ENCODE data around the gene KRT77. TPM values are rescaled to one million over a fixed set of nuclear protein-coding genes. Genes with fewer than 3 reads are reported as not detected.

Gene KRT77
- polyA plus RNA-seq, 3 donors, result not detected

- intact Hi-C loops (cut with micrococcal nuclease), result no loop called here
- Histone ChIP-seq H3K9ac (ENCODE audit: insufficient read depth, low read length, poor library complexity, severe bottlenecking) (no peak overlapping the region), H3K4me1 (ENCODE audit: control insufficient read depth in 1 of 2, insufficient read depth in 2 of 2, low read length in 2 of 2) (no peaks in the 10 kb centered on the region), H3K79me2 (ENCODE audit: insufficient read depth, low read length) (no peaks in the 10 kb centered on the region), H4K20me1 (ENCODE audit: insufficient read depth, low read length) (no peaks in the 10 kb centered on the region), H2AFZ (ENCODE audit: insufficient read depth, low read depth, low read length, poor library complexity, severe bottlenecking) (no peak overlapping the region), H3K36me3 (replicated peaks in 1 of 2; ENCODE audit: control insufficient read depth in 1 of 2, insufficient read depth in 2 of 2, low read length in 2 of 2) (no peaks in the 10 kb centered on the region), H3K27ac (ENCODE audit: low read depth in 1 of 2, low read length in 2 of 2) (no peak overlapping the region), H3K27me3 (ENCODE audit: control insufficient read depth in 2 of 2, insufficient read depth in 2 of 2, low read length in 2 of 2) (no peaks in the 10 kb centered on the region), H3K4me2 (replicated peaks; ENCODE audit: extremely low read depth, low read length, poor library complexity, severe bottlenecking) (no peak overlapping the region), H3K9me3 (replicated peaks in 1 of 2; ENCODE audit: control insufficient read depth in 1 of 2, insufficient read depth in 1 of 2, low read length in 2 of 2) (no peaks in the 10 kb centered on the region), H3K4me3 (replicated peaks in 1 of 3; ENCODE audit: low read depth in 2 of 3, low read length in 3 of 3) (no peak overlapping the region)
- H3K27ac Mint-ChIP-seq, result no peak overlapping the region
- H3K27me3 Mint-ChIP-seq (ENCODE audit: low read depth in 3 of 3), result peaks cover 0 to 2% (median 0%) of the 10 kb centered on the region in 3 donors
- WGBS (ENCODE audit: insufficient coverage), result no CpG with 5 or more reads among the region's 1 CpG
- peaks cover 0 to 1% (median 0%) of the 10 kb centered on the region in 7 donors for H3K9me3 Mint-ChIP-seq
- H3K4me3 Mint-ChIP-seq, result no peak overlapping the region
- H3K36me3 Mint-ChIP-seq, result no peaks in the 10 kb centered on the region
- H3K4me1 Mint-ChIP-seq, result no peaks in the 10 kb centered on the region
- no peak for TF ChIP-seq CTCF (IDR thresholded peaks at IDR 0.05)
- DNase-seq, result no peak
Observed at GRCh38 chr12:52677671-52678070, 25.7 kb downstream of the KRT77 start.

- no peak overlapping the region for H3K4me2 ChIP-seq (replicated peaks; ENCODE audit: extremely low read depth, low read length, poor library complexity, severe bottlenecking)
- no peaks in the 10 kb centered on the region for H3K27me3 ChIP-seq (ENCODE audit: control insufficient read depth in 2 of 2, insufficient read depth in 2 of 2, low read length in 2 of 2)
- no peak overlapping the region for H3K9ac ChIP-seq (ENCODE audit: insufficient read depth, low read length, poor library complexity, severe bottlenecking)
- DNase-seq, result no peak
- peaks cover 0 to under 1% (median 0%) of the 10 kb centered on the region in 7 donors for H3K9me3 Mint-ChIP-seq
- no peaks in the 10 kb centered on the region for H4K20me1 ChIP-seq (ENCODE audit: insufficient read depth, low read length)
- 90% methylated on average over 3 of the region's 5 CpGs for WGBS (ENCODE audit: insufficient coverage)
- H3K36me3 Mint-ChIP-seq, result no peaks in the 10 kb centered on the region
- H2AFZ ChIP-seq (ENCODE audit: insufficient read depth, low read depth, low read length, poor library complexity, severe bottlenecking), result no peak overlapping the region
- no peak overlapping the region for H3K4me3 ChIP-seq (replicated peaks in 1 of 3; ENCODE audit: low read depth in 2 of 3, low read length in 3 of 3)
- H3K4me3 Mint-ChIP-seq, result no peak overlapping the region
- TF ChIP-seq CTCF (IDR thresholded peaks at IDR 0.05), result no peak
- H3K4me1 Mint-ChIP-seq, result no peaks in the 10 kb centered on the region
- no peaks in the 10 kb centered on the region for H3K4me1 ChIP-seq (ENCODE audit: control insufficient read depth in 1 of 2, insufficient read depth in 2 of 2, low read length in 2 of 2)
- H3K79me2 ChIP-seq (ENCODE audit: insufficient read depth, low read length), result no peaks in the 10 kb centered on the region
- no peak overlapping the region for H3K27ac ChIP-seq (ENCODE audit: low read depth in 1 of 2, low read length in 2 of 2)
- no peaks in the 10 kb centered on the region for H3K9me3 ChIP-seq (replicated peaks in 1 of 2; ENCODE audit: control insufficient read depth in 1 of 2, insufficient read depth in 1 of 2, low read length in 2 of 2)
- peaks cover 0 to 2% (median 0%) of the 10 kb centered on the region in 3 donors for H3K27me3 Mint-ChIP-seq (ENCODE audit: low read depth in 3 of 3)
- intact Hi-C loops (cut with micrococcal nuclease), result no loop called here
- no peak overlapping the region for H3K27ac Mint-ChIP-seq
- H3K36me3 ChIP-seq (replicated peaks in 1 of 2; ENCODE audit: control insufficient read depth in 1 of 2, insufficient read depth in 2 of 2, low read length in 2 of 2), result no peaks in the 10 kb centered on the region
Observed at GRCh38 chr12:52677126-52677525, 26.2 kb downstream of the KRT77 start.

Measured in CD14-positive monocyte (primary cell).